Ishikawa (cell line): Measurements from ENCODE around the gene BMS1.

ENCODE experiments used
- CEBPB ChIP-seq: IDR thresholded peaks from 2 replicates; pipeline ENCODE4 v1.6.1; 2012
- CREB1 ChIP-seq: IDR thresholded peaks from 2 replicates; pipeline ENCODE4 v1.6.1; 2012; ENCODE audit warnings: low read depth
- EGR1 ChIP-seq: IDR thresholded peaks from 2 replicates; pipeline ENCODE4 v1.6.1; 2012
- EP300 ChIP-seq: IDR thresholded peaks from 2 replicates; pipeline ENCODE4 v1.6.1; 2012; ENCODE audit warnings: borderline replicate concordance
- FOXM1 ChIP-seq: IDR thresholded peaks from 2 replicates; pipeline ENCODE4 v1.6.1; 2012; ENCODE audit warnings: low read depth, borderline replicate concordance
- MAX ChIP-seq: IDR thresholded peaks from 2 replicates; pipeline ENCODE4 v1.6.1; 2012
- NFIC ChIP-seq: IDR thresholded peaks from 2 replicates; pipeline ENCODE4 v1.6.1; 2012
- RAD21 ChIP-seq: IDR thresholded peaks from 2 replicates; pipeline ENCODE4 v1.6.1; 2012; ENCODE audit warnings: low read depth
- REST ChIP-seq: IDR thresholded peaks from 2 replicates; pipeline ENCODE4 v1.6.1; 2012; ENCODE audit warnings: low read depth, mild to moderate bottlenecking
- TAF1 ChIP-seq: IDR thresholded peaks from 2 replicates; pipeline ENCODE4 v1.6.1; 2012; ENCODE audit warnings: low read depth, mild to moderate bottlenecking
- TCF12 ChIP-seq: IDR thresholded peaks from 2 replicates; pipeline ENCODE4 v1.6.1; 2012; ENCODE audit warnings: low read depth
- TEAD4 ChIP-seq: IDR thresholded peaks from 2 replicates; pipeline ENCODE4 v1.6.1; 2012
- USF1 ChIP-seq: IDR thresholded peaks from 2 replicates; pipeline ENCODE4 v1.6.1; 2012
- YY1 ChIP-seq: IDR thresholded peaks from 2 replicates; pipeline ENCODE4 v1.6.1; 2012; ENCODE audit warnings: low read depth
- ZBTB7A ChIP-seq: IDR thresholded peaks from 2 replicates; pipeline ENCODE4 v1.6.1; 2012; ENCODE audit warnings: low read depth

BMS1 gene

DNA sequence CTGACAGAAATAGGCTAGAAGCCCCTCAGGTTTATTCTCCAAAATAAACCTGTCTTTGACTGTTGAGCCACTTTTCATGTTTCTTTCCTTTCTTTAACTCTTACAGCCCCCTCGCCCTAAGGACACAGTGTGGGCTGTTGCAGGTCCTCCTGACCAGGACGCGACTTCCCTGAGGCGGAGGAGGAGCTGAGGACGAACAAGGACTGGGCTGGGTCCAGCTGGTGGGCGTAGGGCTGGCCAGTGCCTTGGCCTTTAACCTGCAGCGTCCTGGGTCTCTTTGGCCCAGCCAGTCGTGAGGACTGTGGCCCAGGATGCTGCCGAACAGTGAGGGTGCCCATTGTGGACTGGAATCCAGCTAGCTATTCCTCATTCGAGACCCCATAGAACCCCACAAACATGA lies 13.4 kb upstream of the BMS1 start:
- no peak for TF ChIP-seq ZBTB7A
- TF ChIP-seq FOXM1 = no peak
- no peak for TF ChIP-seq CEBPB
- TF ChIP-seq RAD21 = no peak
- no peak for TF ChIP-seq TAF1
- TF ChIP-seq CREB1 = no peak
- TF ChIP-seq NFIC = no peak
- no peak for TF ChIP-seq TEAD4
- TF ChIP-seq YY1 = no peak
- TF ChIP-seq REST = no peak

DNA sequence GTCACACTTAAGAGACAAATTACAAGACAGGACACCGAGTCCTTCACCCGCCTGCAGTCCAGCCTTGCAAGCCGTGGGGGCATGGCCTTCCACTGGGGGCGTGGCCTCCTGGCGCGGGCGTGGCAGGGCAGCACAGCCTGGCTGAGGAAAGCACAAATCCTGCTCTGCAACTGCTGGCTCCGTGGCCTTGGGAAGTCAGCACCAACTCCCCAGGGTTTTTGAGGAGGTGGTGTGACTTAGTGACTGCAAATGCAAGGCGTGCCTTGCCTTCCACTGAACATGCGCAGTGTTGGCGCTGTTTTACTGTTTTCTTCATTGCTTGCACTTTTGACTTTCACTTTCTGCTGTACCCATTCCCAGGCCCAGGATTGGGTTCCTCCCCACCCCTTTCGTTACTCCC lies 12.9 kb upstream of the BMS1 start:
- no peak for TF ChIP-seq TAF1
- no peak for TF ChIP-seq TCF12
- no peak for TF ChIP-seq YY1
- no peak for TF ChIP-seq RAD21
- TF ChIP-seq EP300 = no peak
- TF ChIP-seq TEAD4 = no peak
- no peak for TF ChIP-seq CREB1
- TF ChIP-seq REST = no peak
- no peak; the same call in 1 of the 2 replicates for TF ChIP-seq MAX

DNA sequence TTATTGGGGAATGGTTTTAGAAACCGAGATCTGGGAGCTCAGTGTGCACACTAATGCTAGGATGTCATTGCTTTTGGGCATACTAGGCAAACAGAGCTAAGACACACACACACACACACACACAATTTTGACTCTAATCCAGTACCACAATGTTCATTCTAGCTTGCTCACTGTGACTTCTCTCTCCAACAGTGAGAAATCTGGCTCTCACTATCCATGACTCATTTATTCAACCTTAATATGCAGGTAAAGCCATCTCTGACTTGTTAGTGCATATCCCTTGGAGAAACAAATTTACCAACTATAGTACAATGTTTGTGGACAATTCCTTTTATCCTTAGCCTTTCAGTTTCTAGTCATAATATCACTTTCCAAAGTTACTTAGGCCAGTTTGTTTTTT lies 5.9 kb upstream of the BMS1 start:
- no peak for TF ChIP-seq TCF12
- TF ChIP-seq ZBTB7A = no peak
- TF ChIP-seq REST = no peak

- TF ChIP-seq FOXM1 (no peak), NFIC (no peak)
Measured at GRCh38 chr10:42780456-42780855, 2.1 kb upstream of the BMS1 start.

DNA sequence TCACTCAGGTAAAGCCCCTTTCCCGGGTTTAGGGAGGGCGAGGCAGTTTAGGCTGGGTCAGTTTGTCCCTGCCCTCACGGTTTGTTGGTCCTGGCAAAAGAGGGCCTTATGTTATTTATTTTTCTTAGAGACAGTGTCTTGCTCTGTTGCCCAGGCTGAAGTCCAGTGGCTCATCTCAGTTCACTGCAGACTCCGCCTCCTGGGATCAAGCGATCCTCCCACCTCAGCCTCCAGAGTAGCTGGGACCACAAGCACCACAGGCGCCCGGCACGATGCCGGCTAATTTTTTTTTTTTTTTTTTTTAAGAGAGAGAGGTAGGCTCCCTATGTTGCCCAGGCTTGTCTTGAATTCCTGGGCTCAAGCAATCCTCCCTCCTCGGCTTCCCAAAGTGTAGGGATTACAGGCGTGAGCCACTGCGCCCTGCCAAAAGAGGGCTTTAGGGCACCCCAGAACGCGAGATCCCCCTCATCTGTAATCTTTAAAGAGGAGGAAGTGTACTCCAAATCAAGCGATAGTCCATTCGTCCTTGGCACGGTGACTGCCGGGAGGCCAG lies 626 bp upstream of the BMS1 start:
- no peak for TF ChIP-seq REST
- TF ChIP-seq RAD21 = no peak
- TF ChIP-seq EGR1 = no peak
- no peak for TF ChIP-seq TEAD4
- TF ChIP-seq YY1 = no peak
- no peak for TF ChIP-seq TCF12
- TF ChIP-seq USF1 = no peak
- no peak for TF ChIP-seq TAF1
- TF ChIP-seq CEBPB = no peak
- TF ChIP-seq FOXM1 = no peak
- no peak for TF ChIP-seq ZBTB7A
- TF ChIP-seq MAX = no peak
- TF ChIP-seq CREB1 = no peak
- TF ChIP-seq EP300 = no peak
- TF ChIP-seq NFIC = no peak
